ENCODE data around the gene ATP1A3.

ATP1A3 gene

DNA sequence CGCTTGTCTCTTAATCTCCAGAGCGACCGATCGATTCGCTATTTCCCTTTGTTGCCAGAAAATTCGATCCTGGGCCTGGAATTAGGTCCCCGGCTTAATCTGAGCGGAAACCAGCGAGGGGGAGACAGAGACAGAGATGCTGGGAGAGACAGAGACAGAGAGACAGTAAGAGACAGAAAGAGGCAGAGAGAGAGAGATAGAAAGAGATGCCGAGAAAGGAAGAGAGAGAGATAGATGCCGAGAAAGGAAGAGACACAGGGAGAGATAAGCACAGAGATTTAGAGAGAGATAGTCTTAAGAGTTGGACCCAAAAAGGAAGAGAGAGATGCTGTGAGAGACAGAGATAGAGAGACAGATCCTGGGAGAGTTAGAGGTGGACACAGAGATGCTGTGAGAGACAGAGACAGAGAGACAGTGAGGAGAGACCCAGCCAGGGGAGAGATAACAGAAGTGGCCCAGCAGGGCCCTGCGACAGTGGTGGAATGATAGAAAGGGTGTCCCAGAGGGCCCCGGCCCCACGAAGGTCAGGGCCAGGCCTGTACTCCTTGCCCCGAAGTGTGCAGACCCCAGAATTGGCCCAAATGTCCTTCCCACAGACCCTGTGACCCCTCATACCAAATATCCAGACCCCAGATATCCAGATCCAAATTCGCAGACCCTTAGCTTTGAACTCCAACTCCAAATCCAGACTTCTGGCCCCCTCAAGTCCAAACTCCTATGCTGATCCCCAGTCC, 67.1 kb downstream of the ATP1A3 start:
- no peaks in the 10 kb centered on the region for H3K4me1 ChIP-seq (ENCODE audit: control insufficient read depth, insufficient read depth, low read length, unreplicated experiment)
- H3K4me3 ChIP-seq (ENCODE audit: low read depth, low read length) = no peak overlapping the region
- no peak overlapping the region for H2AFZ ChIP-seq (ENCODE audit: low read length, unreplicated experiment)
- H3K27ac ChIP-seq (ENCODE audit: low read depth, low read length) = no peak overlapping the region
- H3K27me3 ChIP-seq (ENCODE audit: insufficient read depth, low read length) = peaks cover 74% of the 10 kb centered on the region
- no peaks in the 10 kb centered on the region for H3K36me3 ChIP-seq (ENCODE audit: insufficient read depth, low read length)
- no peaks in the 10 kb centered on the region for H3K79me2 ChIP-seq (ENCODE audit: control insufficient read depth, insufficient read depth, low read length, unreplicated experiment)

- no peaks in the 10 kb centered on the region for H3K4me1 ChIP-seq (ENCODE audit: control insufficient read depth, insufficient read depth, low read length, unreplicated experiment)
- no peak overlapping the region for H2AFZ ChIP-seq (ENCODE audit: low read length, unreplicated experiment)
- H3K36me3 ChIP-seq (ENCODE audit: insufficient read depth, low read length) = no peaks in the 10 kb centered on the region
- no peak overlapping the region for H3K27ac ChIP-seq (ENCODE audit: low read depth, low read length)
- no peak overlapping the region for H3K4me3 ChIP-seq (ENCODE audit: low read depth, low read length)
- H3K27me3 ChIP-seq (ENCODE audit: insufficient read depth, low read length) = peaks cover 73% of the 10 kb centered on the region
- H3K79me2 ChIP-seq (ENCODE audit: control insufficient read depth, insufficient read depth, low read length, unreplicated experiment) = no peaks in the 10 kb centered on the region
These were observed 67.8 kb downstream of the ATP1A3 start for GRCh38 chr19:41926028-41926762.

DNA sequence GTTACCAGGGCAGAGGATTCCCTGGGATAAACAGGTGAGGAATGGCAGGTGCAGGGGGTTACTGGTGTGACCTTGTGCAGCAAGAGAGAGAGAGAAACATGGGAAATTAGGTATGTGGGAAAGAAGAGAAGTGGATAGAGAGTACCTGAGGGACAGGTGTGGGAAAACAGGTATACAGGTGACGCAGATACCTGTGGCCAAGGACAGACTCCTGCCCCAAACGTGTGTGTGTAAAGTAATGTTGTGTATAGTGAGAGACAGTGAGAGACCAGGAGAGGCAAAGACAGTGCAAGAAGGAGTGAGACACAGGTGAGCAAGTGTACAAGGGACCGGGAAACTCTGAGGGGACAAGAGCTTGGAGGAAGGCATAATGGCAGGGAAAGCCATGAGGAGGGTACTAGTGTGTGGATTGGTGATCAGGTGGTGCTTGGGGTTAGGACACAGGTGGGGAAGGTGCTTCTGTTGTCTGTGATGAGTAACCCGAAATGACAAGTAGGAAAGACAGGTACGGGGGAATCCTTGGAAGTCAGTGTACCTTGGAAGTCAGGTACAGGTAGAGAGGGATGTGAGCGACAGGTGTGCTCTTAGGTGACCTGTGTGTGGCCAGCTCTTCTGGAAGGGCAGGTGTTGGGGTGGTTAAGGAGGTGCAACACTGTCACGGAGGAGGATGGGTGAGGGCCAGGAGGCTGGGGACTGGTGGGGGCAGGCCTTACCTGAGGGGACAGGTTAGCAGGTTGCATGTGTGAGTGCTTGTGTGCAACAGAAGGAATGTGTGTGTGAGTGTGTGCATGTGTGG, 68.6 kb downstream of the ATP1A3 start:
- no peak overlapping the region for H3K27ac ChIP-seq (ENCODE audit: low read depth, low read length)
- no peak overlapping the region for H3K4me3 ChIP-seq (ENCODE audit: low read depth, low read length)
- H3K79me2 ChIP-seq (ENCODE audit: control insufficient read depth, insufficient read depth, low read length, unreplicated experiment) = no peaks in the 10 kb centered on the region
- H2AFZ ChIP-seq (ENCODE audit: low read length, unreplicated experiment) = no peak overlapping the region
- H3K36me3 ChIP-seq (ENCODE audit: insufficient read depth, low read length) = no peaks in the 10 kb centered on the region
- H3K4me1 ChIP-seq (ENCODE audit: control insufficient read depth, insufficient read depth, low read length, unreplicated experiment) = no peaks in the 10 kb centered on the region
- H3K27me3 ChIP-seq (ENCODE audit: insufficient read depth, low read length) = peaks cover 71% of the 10 kb centered on the region

- H3K27me3 ChIP-seq (ENCODE audit: insufficient read depth, low read length) = peaks cover 61% of the 10 kb centered on the region
These were observed 69.6 kb downstream of the ATP1A3 start for GRCh38 chr19:41924151-41925145.

GRCh38 chr19:41923045-41923788, 70.8 kb downstream of the ATP1A3 start:
- Histone ChIP-seq H3K27ac (ENCODE audit: low read depth, low read length) (no peak overlapping the region), H3K27me3 (ENCODE audit: insufficient read depth, low read length) (peaks cover 50% of the 10 kb centered on the region), H3K36me3 (ENCODE audit: insufficient read depth, low read length) (no peaks in the 10 kb centered on the region), H3K4me3 (ENCODE audit: low read depth, low read length) (no peak overlapping the region), H3K4me1 (ENCODE audit: control insufficient read depth, insufficient read depth, low read length, unreplicated experiment) (no peaks in the 10 kb centered on the region), H3K79me2 (ENCODE audit: control insufficient read depth, insufficient read depth, low read length, unreplicated experiment) (no peaks in the 10 kb centered on the region), H2AFZ (ENCODE audit: low read length, unreplicated experiment) (no peak overlapping the region)

More at GRCh38 chr19:41924151-41925145, 69.6 kb downstream of the ATP1A3 start:
- no peak overlapping the region for H3K4me3 ChIP-seq (ENCODE audit: low read depth, low read length)
- no peaks in the 10 kb centered on the region for H3K36me3 ChIP-seq (ENCODE audit: insufficient read depth, low read length)
- H3K4me1 ChIP-seq (ENCODE audit: control insufficient read depth, insufficient read depth, low read length, unreplicated experiment) = no peaks in the 10 kb centered on the region
- H2AFZ ChIP-seq (ENCODE audit: low read length, unreplicated experiment) = no peak overlapping the region
- H3K27ac ChIP-seq (ENCODE audit: low read depth, low read length) = no peak overlapping the region
- H3K79me2 ChIP-seq (ENCODE audit: control insufficient read depth, insufficient read depth, low read length, unreplicated experiment) = no peaks in the 10 kb centered on the region

- Histone ChIP-seq H3K4me1 (ENCODE audit: control insufficient read depth, insufficient read depth, low read length, unreplicated experiment) (no peaks in the 10 kb centered on the region), H3K27ac (ENCODE audit: low read depth, low read length) (no peak overlapping the region), H3K27me3 (ENCODE audit: insufficient read depth, low read length) (peaks cover 47% of the 10 kb centered on the region), H2AFZ (ENCODE audit: low read length, unreplicated experiment) (no peak overlapping the region), H3K4me3 (ENCODE audit: low read depth, low read length) (no peak overlapping the region), H3K36me3 (ENCODE audit: insufficient read depth, low read length) (no peaks in the 10 kb centered on the region), H3K79me2 (ENCODE audit: control insufficient read depth, insufficient read depth, low read length, unreplicated experiment) (no peaks in the 10 kb centered on the region)
These were observed 71.4 kb downstream of the ATP1A3 start for GRCh38 chr19:41922585-41922984.

GRCh38 chr19:41921577-41922576, 72.2 kb downstream of the ATP1A3 start:
- no peak overlapping the region for H3K27ac ChIP-seq (ENCODE audit: low read depth, low read length)
- H2AFZ ChIP-seq (ENCODE audit: low read length, unreplicated experiment) = no peak overlapping the region
- H3K79me2 ChIP-seq (ENCODE audit: control insufficient read depth, insufficient read depth, low read length, unreplicated experiment) = no peaks in the 10 kb centered on the region
- H3K4me3 ChIP-seq (ENCODE audit: low read depth, low read length) = no peak overlapping the region
- H3K36me3 ChIP-seq (ENCODE audit: insufficient read depth, low read length) = no peaks in the 10 kb centered on the region
- H3K4me1 ChIP-seq (ENCODE audit: control insufficient read depth, insufficient read depth, low read length, unreplicated experiment) = no peaks in the 10 kb centered on the region
- peaks cover 48% of the 10 kb centered on the region for H3K27me3 ChIP-seq (ENCODE audit: insufficient read depth, low read length)

DNA sequence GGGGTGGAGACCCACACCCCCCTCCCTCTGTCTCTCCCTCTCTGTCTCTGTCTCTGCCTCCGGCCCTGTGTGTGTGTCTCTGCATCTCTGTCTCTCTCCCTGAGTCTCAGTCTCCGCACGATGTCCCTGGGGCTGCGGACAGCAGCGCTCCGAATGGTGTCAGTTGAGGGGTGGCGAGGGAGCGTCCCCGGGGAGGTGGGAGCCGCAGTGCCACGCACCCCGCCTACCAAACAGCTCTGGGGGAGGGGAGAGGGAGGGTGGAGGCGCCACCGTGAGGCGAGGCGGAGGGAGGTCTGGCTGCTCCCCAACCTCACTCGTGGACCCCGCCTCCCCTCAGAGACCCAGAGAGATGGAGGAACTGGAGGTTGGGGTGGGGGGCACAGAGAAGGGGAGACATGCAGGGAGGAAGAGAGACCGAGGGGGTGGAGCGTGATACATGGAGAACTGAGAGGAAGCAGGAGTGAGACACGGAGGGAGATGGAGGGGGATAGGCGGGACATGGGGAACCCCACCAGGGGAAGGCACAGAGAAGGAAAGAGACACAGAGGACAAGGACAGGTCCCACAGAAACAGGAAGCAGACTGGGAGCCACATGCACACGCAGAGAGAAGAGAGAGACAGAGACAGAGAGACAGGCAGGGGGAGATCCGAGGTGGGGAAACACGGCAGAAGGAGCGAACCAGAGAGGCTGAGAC, 73.0 kb downstream of the ATP1A3 start:
- H3K27ac ChIP-seq (ENCODE audit: low read depth, low read length) = no peak overlapping the region
- H3K27me3 ChIP-seq (ENCODE audit: insufficient read depth, low read length) = peaks cover 49% of the 10 kb centered on the region
- H3K79me2 ChIP-seq (ENCODE audit: control insufficient read depth, insufficient read depth, low read length, unreplicated experiment) = no peaks in the 10 kb centered on the region
- no peak overlapping the region for H3K4me3 ChIP-seq (ENCODE audit: low read depth, low read length)
- H2AFZ ChIP-seq (ENCODE audit: low read length, unreplicated experiment) = no peak overlapping the region
- no peaks in the 10 kb centered on the region for H3K4me1 ChIP-seq (ENCODE audit: control insufficient read depth, insufficient read depth, low read length, unreplicated experiment)
- H3K36me3 ChIP-seq (ENCODE audit: insufficient read depth, low read length) = no peaks in the 10 kb centered on the region

All from ACC112 (cell line).